ENCODE measurements around the gene MYMX.
A peak's percentile ranks its signal among the peaks of the same experiment; 100 is the strongest.

Gene MYMX

GRCh38 chr6:44245912-44246662 lies 29.4 kb downstream of the MYMX start (continued):
- TF ChIP-seq, protein P1, sequence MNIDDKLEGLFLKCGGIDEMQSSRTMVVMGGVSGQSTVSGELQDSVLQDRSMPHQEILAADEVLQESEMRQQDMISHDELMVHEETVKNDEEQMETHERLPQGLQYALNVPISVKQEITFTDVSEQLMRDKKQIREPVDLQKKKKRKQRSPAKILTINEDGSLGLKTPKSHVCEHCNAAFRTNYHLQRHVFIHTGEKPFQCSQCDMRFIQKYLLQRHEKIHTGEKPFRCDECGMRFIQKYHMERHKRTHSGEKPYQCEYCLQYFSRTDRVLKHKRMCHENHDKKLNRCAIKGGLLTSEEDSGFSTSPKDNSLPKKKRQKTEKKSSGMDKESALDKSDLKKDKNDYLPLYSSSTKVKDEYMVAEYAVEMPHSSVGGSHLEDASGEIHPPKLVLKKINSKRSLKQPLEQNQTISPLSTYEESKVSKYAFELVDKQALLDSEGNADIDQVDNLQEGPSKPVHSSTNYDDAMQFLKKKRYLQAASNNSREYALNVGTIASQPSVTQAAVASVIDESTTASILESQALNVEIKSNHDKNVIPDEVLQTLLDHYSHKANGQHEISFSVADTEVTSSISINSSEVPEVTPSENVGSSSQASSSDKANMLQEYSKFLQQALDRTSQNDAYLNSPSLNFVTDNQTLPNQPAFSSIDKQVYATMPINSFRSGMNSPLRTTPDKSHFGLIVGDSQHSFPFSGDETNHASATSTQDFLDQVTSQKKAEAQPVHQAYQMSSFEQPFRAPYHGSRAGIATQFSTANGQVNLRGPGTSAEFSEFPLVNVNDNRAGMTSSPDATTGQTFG (tag by site-specific recombination; IDR thresholded peaks at IDR 0.05; ENCODE audit: borderline replicate concordance), result peak; percentile 41; the same call in 1 of the 2 replicates
- 0 out of 2 replicates have a peak, but pooled peaks have one; percentile 55 for TF ChIP-seq ZSCAN18 (tag by site-specific recombination; IDR thresholded peaks at IDR 0.05)
- TF ChIP-seq GLI2 (tag by site-specific recombination; IDR thresholded peaks at IDR 0.05; ENCODE audit: borderline replicate concordance, low read depth), result no peak
- TF ChIP-seq ZNF791 (tag by site-specific recombination; IDR thresholded peaks at IDR 0.05), result no peak
- no peak for TF ChIP-seq ZSCAN5A (tag by site-specific recombination; IDR thresholded peaks at IDR 0.05)
- TF ChIP-seq ZNF350 (tag by site-specific recombination; IDR thresholded peaks at IDR 0.05), result no peak
- no peak for TF ChIP-seq ZNF169 (tag by site-specific recombination; IDR thresholded peaks at IDR 0.05)
- TF ChIP-seq ZNF19 (tag by site-specific recombination; IDR thresholded peaks at IDR 0.05; ENCODE audit: low read depth), result no peak
- peak; percentile 41; the same call in 1 of the 2 replicates for TF ChIP-seq OVOL3 (tag by site-specific recombination; IDR thresholded peaks at IDR 0.05)
- peak; percentile 95 for TF ChIP-seq ZBTB7A (tag by site-specific recombination; IDR thresholded peaks at IDR 0.05; ENCODE audit: low read depth)
- no peak for TF ChIP-seq YY1 (tag by site-specific recombination; IDR thresholded peaks at IDR 0.05)
- peak; percentile 78 for TF ChIP-seq ZNF2 (tag by site-specific recombination; IDR thresholded peaks at IDR 0.05)
- no peak for TF ChIP-seq ZNF174 (tag by site-specific recombination; IDR thresholded peaks at IDR 0.05)
- TF ChIP-seq RBAK (tag by site-specific recombination; IDR thresholded peaks at IDR 0.05), result no peak
- TF ChIP-seq ZNF423 (tag by site-specific recombination; IDR thresholded peaks at IDR 0.05), result 0 out of 2 replicates have a peak, but pooled peaks have one; percentile 8
- TF ChIP-seq, protein P2, sequence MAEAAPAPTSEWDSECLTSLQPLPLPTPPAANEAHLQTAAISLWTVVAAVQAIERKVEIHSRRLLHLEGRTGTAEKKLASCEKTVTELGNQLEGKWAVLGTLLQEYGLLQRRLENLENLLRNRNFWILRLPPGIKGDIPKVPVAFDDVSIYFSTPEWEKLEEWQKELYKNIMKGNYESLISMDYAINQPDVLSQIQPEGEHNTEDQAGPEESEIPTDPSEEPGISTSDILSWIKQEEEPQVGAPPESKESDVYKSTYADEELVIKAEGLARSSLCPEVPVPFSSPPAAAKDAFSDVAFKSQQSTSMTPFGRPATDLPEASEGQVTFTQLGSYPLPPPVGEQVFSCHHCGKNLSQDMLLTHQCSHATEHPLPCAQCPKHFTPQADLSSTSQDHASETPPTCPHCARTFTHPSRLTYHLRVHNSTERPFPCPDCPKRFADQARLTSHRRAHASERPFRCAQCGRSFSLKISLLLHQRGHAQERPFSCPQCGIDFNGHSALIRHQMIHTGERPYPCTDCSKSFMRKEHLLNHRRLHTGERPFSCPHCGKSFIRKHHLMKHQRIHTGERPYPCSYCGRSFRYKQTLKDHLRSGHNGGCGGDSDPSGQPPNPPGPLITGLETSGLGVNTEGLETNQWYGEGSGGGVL (tag by site-specific recombination; IDR thresholded peaks at IDR 0.05), result peak; percentile 93
- TF ChIP-seq ZNF529 (tag by site-specific recombination; IDR thresholded peaks at IDR 0.05; ENCODE audit: insufficient replicate concordance), result no peak
- no peak for TF ChIP-seq MEIS1 (CRISPR knock-in tag; IDR thresholded peaks at IDR 0.05; ENCODE audit: borderline replicate concordance)
- TF ChIP-seq ZNF521 (tag by site-specific recombination; IDR thresholded peaks at IDR 0.05), result no peak
- no peak for TF ChIP-seq KLF10 (tag by site-specific recombination; IDR thresholded peaks at IDR 0.05)
- TF ChIP-seq, protein P3, sequence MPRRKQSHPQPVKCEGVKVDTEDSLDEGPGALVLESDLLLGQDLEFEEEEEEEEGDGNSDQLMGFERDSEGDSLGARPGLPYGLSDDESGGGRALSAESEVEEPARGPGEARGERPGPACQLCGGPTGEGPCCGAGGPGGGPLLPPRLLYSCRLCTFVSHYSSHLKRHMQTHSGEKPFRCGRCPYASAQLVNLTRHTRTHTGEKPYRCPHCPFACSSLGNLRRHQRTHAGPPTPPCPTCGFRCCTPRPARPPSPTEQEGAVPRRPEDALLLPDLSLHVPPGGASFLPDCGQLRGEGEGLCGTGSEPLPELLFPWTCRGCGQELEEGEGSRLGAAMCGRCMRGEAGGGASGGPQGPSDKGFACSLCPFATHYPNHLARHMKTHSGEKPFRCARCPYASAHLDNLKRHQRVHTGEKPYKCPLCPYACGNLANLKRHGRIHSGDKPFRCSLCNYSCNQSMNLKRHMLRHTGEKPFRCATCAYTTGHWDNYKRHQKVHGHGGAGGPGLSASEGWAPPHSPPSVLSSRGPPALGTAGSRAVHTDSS (tag by site-specific recombination; IDR thresholded peaks at IDR 0.05), result no peak
- no peak for TF ChIP-seq ZNF16 (tag by site-specific recombination; IDR thresholded peaks at IDR 0.05; ENCODE audit: low read depth)
- peak; percentile 79; the same call in 1 of the 2 replicates for TF ChIP-seq REPIN1 (tag by site-specific recombination; IDR thresholded peaks at IDR 0.05; ENCODE audit: low read depth)
- no peak for TF ChIP-seq ZNF26 (tag by site-specific recombination; IDR thresholded peaks at IDR 0.05)
- no peak for TF ChIP-seq ZNF114 (tag by site-specific recombination; IDR thresholded peaks at IDR 0.05)
- no peak for TF ChIP-seq ZNF302 (tag by site-specific recombination; IDR thresholded peaks at IDR 0.05; ENCODE audit: low read depth)

Measured in HEK293 (cell line).